ENCODE measurements around the gene KCNT1.

KCNT1 gene

GRCh38 chr9:135750786-135751185 is 48.8 kb downstream of the KCNT1 start:
- no peak overlapping the region for H3K4me3 ChIP-seq (ENCODE audit: low read length)
- no peaks in the 10 kb centered on the region for H3K4me1 ChIP-seq (ENCODE audit: control insufficient read depth, insufficient read depth, low read length)
- no peak for DNase-seq (ENCODE audit: low read depth)
- peaks cover 14% of the 10 kb centered on the region for H3K27me3 ChIP-seq (replicated peaks; ENCODE audit: control insufficient read depth, insufficient read depth, low read length)
- H3K9me3 ChIP-seq (ENCODE audit: control insufficient read depth, low read length), result peaks cover 4% of the 10 kb centered on the region
- no peak overlapping the region for H3K9ac ChIP-seq (ENCODE audit: low read length)
- no peaks in the 10 kb centered on the region for H3K36me3 ChIP-seq (ENCODE audit: control insufficient read depth, insufficient read depth, low read length, severe bottlenecking)

DNA sequence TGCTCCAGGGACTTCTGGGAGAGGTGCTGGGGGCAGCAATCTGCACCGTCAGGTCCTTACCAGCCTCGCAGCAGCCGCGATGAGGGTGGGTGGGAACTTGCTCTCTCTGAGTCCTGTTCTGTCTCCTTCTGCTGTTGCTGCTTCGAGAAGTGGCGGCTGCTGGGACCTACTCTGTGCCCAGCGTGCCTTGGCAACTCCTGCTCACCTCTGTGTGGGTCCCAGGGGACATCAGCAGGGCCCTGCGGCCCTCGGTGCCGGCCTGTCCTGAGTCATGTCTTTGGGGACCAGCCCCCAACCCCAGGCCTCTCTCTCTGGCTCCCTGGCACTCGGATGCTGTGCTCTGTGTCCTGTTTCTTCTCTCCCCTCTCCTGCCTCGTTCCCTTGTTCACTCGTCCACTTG is 49.5 kb downstream of the KCNT1 start:
- Histone ChIP-seq H3K9ac (ENCODE audit: low read length) (no peak overlapping the region), H3K4me1 (ENCODE audit: control insufficient read depth, insufficient read depth, low read length) (no peaks in the 10 kb centered on the region), H3K4me3 (ENCODE audit: low read length) (no peak overlapping the region), H3K9me3 (ENCODE audit: control insufficient read depth, low read length) (peaks cover 4% of the 10 kb centered on the region), H3K36me3 (ENCODE audit: control insufficient read depth, insufficient read depth, low read length, severe bottlenecking) (no peaks in the 10 kb centered on the region), H3K27me3 (replicated peaks; ENCODE audit: control insufficient read depth, insufficient read depth, low read length) (peaks cover 12% of the 10 kb centered on the region)
- DNase-seq (ENCODE audit: low read depth), result no peak

GRCh38 chr9:135752281-135753204 is 50.6 kb downstream of the KCNT1 start:
- Histone ChIP-seq H3K27me3 (replicated peaks; ENCODE audit: control insufficient read depth, insufficient read depth, low read length) (peaks cover 11% of the 10 kb centered on the region), H3K4me3 (ENCODE audit: low read length) (no peak overlapping the region), H3K9ac (ENCODE audit: low read length) (no peak overlapping the region), H3K4me1 (ENCODE audit: control insufficient read depth, insufficient read depth, low read length) (no peaks in the 10 kb centered on the region), H3K9me3 (ENCODE audit: control insufficient read depth, low read length) (peaks cover 4% of the 10 kb centered on the region), H3K36me3 (ENCODE audit: control insufficient read depth, insufficient read depth, low read length, severe bottlenecking) (no peaks in the 10 kb centered on the region)
- DNase-seq (ENCODE audit: low read depth), result no peak

GRCh38 chr9:135753391-135754105 is 51.6 kb downstream of the KCNT1 start:
- H3K27me3 ChIP-seq (replicated peaks; ENCODE audit: control insufficient read depth, insufficient read depth, low read length), result peaks cover 11% of the 10 kb centered on the region
- no peak overlapping the region for H3K9ac ChIP-seq (ENCODE audit: low read length)
- no peaks in the 10 kb centered on the region for H3K36me3 ChIP-seq (ENCODE audit: control insufficient read depth, insufficient read depth, low read length, severe bottlenecking)
- H3K4me3 ChIP-seq (ENCODE audit: low read length), result no peak overlapping the region
- no peaks in the 10 kb centered on the region for H3K4me1 ChIP-seq (ENCODE audit: control insufficient read depth, insufficient read depth, low read length)
- peaks cover 4% of the 10 kb centered on the region for H3K9me3 ChIP-seq (ENCODE audit: control insufficient read depth, low read length)
- no peak for DNase-seq (ENCODE audit: low read depth)

GRCh38 chr9:135756576-135756975 is 54.6 kb downstream of the KCNT1 start:
- Histone ChIP-seq H3K9me3 (ENCODE audit: control insufficient read depth, low read length) (peaks cover 4% of the 10 kb centered on the region), H3K36me3 (ENCODE audit: control insufficient read depth, insufficient read depth, low read length, severe bottlenecking) (no peaks in the 10 kb centered on the region), H3K4me3 (ENCODE audit: low read length) (no peak overlapping the region), H3K27me3 (replicated peaks; ENCODE audit: control insufficient read depth, insufficient read depth, low read length) (peaks cover 16% of the 10 kb centered on the region), H3K4me1 (ENCODE audit: control insufficient read depth, insufficient read depth, low read length) (no peaks in the 10 kb centered on the region), H3K9ac (ENCODE audit: low read length) (no peak overlapping the region)
- DNase-seq (ENCODE audit: low read depth), result no peak

DNA sequence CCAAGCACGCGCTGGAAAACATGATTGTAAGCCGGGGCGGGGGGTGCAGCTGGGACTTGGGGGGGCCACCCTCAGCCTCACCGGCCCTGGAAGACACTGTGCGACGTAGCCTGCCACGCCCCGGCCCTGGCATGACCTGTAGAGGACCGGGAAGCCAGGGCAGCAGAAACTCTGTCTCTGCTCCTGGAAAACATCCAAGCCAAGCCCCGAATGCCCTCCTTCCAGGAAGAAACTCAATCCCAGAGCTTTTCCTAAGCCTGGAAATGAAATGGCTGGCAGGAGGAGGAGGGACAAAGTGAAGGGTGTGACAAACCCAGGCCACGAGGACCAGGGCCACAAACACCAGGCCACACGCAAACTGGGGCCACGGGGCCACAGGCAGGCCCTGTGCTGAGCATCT is 55.4 kb downstream of the KCNT1 start:
- H3K4me1 ChIP-seq (ENCODE audit: control insufficient read depth, insufficient read depth, low read length), result no peaks in the 10 kb centered on the region
- no peaks in the 10 kb centered on the region for H3K36me3 ChIP-seq (ENCODE audit: control insufficient read depth, insufficient read depth, low read length, severe bottlenecking)
- DNase-seq (ENCODE audit: low read depth), result no peak
- H3K27me3 ChIP-seq (replicated peaks; ENCODE audit: control insufficient read depth, insufficient read depth, low read length), result peaks cover 18% of the 10 kb centered on the region
- H3K4me3 ChIP-seq (ENCODE audit: low read length), result no peak overlapping the region
- H3K9me3 ChIP-seq (ENCODE audit: control insufficient read depth, low read length), result peaks cover 4% of the 10 kb centered on the region
- no peak overlapping the region for H3K9ac ChIP-seq (ENCODE audit: low read length)

GRCh38 chr9:135758056-135758455 is 56.1 kb downstream of the KCNT1 start:
- Histone ChIP-seq H3K36me3 (ENCODE audit: control insufficient read depth, insufficient read depth, low read length, severe bottlenecking) (no peaks in the 10 kb centered on the region), H3K9me3 (ENCODE audit: control insufficient read depth, low read length) (peaks cover 4% of the 10 kb centered on the region), H3K4me3 (ENCODE audit: low read length) (no peak overlapping the region), H3K9ac (ENCODE audit: low read length) (no peak overlapping the region), H3K4me1 (ENCODE audit: control insufficient read depth, insufficient read depth, low read length) (no peaks in the 10 kb centered on the region), H3K27me3 (replicated peaks; ENCODE audit: control insufficient read depth, insufficient read depth, low read length) (peaks cover 15% of the 10 kb centered on the region)
- no peak for DNase-seq (ENCODE audit: low read depth)

GRCh38 chr9:135758870-135759269 is 56.9 kb downstream of the KCNT1 start:
- H3K4me1 ChIP-seq (ENCODE audit: control insufficient read depth, insufficient read depth, low read length), result no peaks in the 10 kb centered on the region

GRCh38 chr9:135759676-135760300 is 57.8 kb downstream of the KCNT1 start:
- H3K9ac ChIP-seq (ENCODE audit: low read length), result no peak overlapping the region
- no peaks in the 10 kb centered on the region for H3K4me1 ChIP-seq (ENCODE audit: control insufficient read depth, insufficient read depth, low read length)
- DNase-seq (ENCODE audit: low read depth), result no peak
- no peak overlapping the region for H3K4me3 ChIP-seq (ENCODE audit: low read length)
- H3K27me3 ChIP-seq (replicated peaks; ENCODE audit: control insufficient read depth, insufficient read depth, low read length), result peaks cover 15% of the 10 kb centered on the region
- H3K9me3 ChIP-seq (ENCODE audit: control insufficient read depth, low read length), result peaks cover 4% of the 10 kb centered on the region
- no peaks in the 10 kb centered on the region for H3K36me3 ChIP-seq (ENCODE audit: control insufficient read depth, insufficient read depth, low read length, severe bottlenecking)

More at GRCh38 chr9:135758870-135759269, 56.9 kb downstream of the KCNT1 start:
- no peaks in the 10 kb centered on the region for H3K36me3 ChIP-seq (ENCODE audit: control insufficient read depth, insufficient read depth, low read length, severe bottlenecking)
- peaks cover 4% of the 10 kb centered on the region for H3K9me3 ChIP-seq (ENCODE audit: control insufficient read depth, low read length)
- no peak overlapping the region for H3K9ac ChIP-seq (ENCODE audit: low read length)
- H3K27me3 ChIP-seq (replicated peaks; ENCODE audit: control insufficient read depth, insufficient read depth, low read length), result peaks cover 15% of the 10 kb centered on the region
- no peak overlapping the region for H3K4me3 ChIP-seq (ENCODE audit: low read length)
- no peak for DNase-seq (ENCODE audit: low read depth)

- peaks cover 2% of the 10 kb centered on the region for H3K9me3 ChIP-seq (ENCODE audit: control insufficient read depth, low read length)
- no peaks in the 10 kb centered on the region for H3K4me1 ChIP-seq (ENCODE audit: control insufficient read depth, insufficient read depth, low read length)
- no peaks in the 10 kb centered on the region for H3K36me3 ChIP-seq (ENCODE audit: control insufficient read depth, insufficient read depth, low read length, severe bottlenecking)
- peaks cover 10% of the 10 kb centered on the region for H3K27me3 ChIP-seq (replicated peaks; ENCODE audit: control insufficient read depth, insufficient read depth, low read length)
- no peak for DNase-seq (ENCODE audit: low read depth)
- H3K4me3 ChIP-seq (ENCODE audit: low read length), result no peak overlapping the region
- no peak overlapping the region for H3K9ac ChIP-seq (ENCODE audit: low read length)
These were observed 58.5 kb downstream of the KCNT1 start for GRCh38 chr9:135760465-135760864.
